HEK293T (cell line): ENCODE results near the gene C15orf40.

Experiments used
- FOXK2 ChIP-seq: fragments of 450-650 bp; IDR thresholded peaks from 2 replicates; pipeline ENCODE4 v1.6.1; 2016; ENCODE audit warnings: mild to moderate bottlenecking
- SP1 ChIP-seq: fragments of 450-650 bp; IDR thresholded peaks from 2 replicates; pipeline ENCODE4 v1.6.1; 2017
- TARDBP ChIP-seq: fragments of 450-650 bp; IDR thresholded peaks from 2 replicates; pipeline ENCODE4 v1.6.1; 2016
- ZNF384 ChIP-seq: fragments of 450-650 bp; IDR thresholded peaks from 2 replicates; pipeline ENCODE4 v1.6.1; 2016

GRCh38 chr15:82942691-82943090 lies 68.7 kb downstream of the C15orf40 start:
- TF ChIP-seq TARDBP, result no peak
- TF ChIP-seq ZNF384, result no peak
- no peak for TF ChIP-seq SP1
- no peak for TF ChIP-seq FOXK2
